GM19372 (cell line): Measurements from ENCODE around the gene SLC9A6.
"Not testable (repeated sequence)": the region's sequence is repeated elsewhere in the genome, so short reads cannot be mapped to it uniquely, and the experiment has no call there.

Experiments used
- ATAC-seq: cut with Tn5 transposase; IDR thresholded peaks from one replicate; pipeline ENCODE4 v1.9.1; 2021; ENCODE audit warnings: mild to moderate bottlenecking, low read depth, moderate library complexity; ENCODE audit not compliant: unreplicated experiment

Gene SLC9A6

DNA sequence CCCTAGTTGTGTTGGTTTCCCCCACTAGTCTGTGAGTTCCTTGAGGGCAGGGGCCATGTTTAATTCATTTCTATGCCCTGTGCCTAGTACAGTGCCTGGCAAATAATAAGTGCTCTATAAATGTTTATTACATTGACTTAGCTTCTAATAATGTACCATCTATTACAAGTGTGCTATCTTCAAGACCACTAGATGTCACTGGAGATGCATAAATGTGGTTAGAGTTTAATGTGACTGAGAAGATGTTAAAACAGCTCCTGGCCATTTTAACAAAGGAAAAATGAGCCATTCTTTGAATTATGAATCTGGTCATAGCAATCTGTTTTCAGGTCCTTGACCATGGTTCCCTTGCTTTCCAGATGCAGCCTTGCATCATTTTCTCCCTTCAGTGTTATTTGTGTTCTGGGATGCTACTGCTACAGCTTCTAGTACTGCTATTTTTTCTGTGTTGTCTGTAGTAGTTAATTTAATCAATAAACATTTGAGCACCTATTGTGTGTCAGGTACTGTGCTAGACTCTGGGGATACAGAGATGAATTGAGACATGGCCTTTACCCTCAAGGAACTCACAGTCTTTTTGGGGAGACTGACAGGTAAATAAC lies 43.2 kb downstream of the SLC9A6 start:
- no peak for ATAC-seq

GRCh38 chrX:136029766-136030165 lies 44.5 kb downstream of the SLC9A6 start:
- no peak for ATAC-seq

GRCh38 chrX:136030303-136031191 lies 45.3 kb downstream of the SLC9A6 start:
- ATAC-seq = no peak

GRCh38 chrX:136031626-136032025 lies 46.4 kb downstream of the SLC9A6 start:
- ATAC-seq = no peak

DNA sequence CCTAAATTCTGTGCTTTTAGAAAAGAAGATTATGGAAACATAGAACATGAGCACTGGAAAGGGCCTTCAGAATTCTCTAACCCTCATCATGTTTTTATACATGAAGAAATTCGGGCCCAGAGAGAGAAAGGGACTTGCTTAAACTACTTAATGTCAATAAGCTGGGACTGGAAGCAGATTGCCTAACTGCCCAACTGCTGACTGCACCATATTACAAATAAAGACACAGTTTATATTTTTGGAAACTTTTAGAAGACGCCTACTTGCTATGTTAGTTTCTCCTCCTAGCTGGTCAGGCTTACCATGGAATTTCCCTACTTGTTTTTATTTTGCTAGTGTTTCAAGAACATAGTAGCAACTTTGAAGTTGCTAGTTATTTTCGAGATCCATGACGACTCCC lies 47.1 kb downstream of the SLC9A6 start:
- no peak for ATAC-seq

- ATAC-seq = no peak
Observed at GRCh38 chrX:136034668-136035067, 49.4 kb downstream of the SLC9A6 start.

GRCh38 chrX:136035663-136036062 lies 50.4 kb downstream of the SLC9A6 start:
- ATAC-seq = no peak

- ATAC-seq = no peak
Observed at GRCh38 chrX:136039485-136039884, 54.2 kb downstream of the SLC9A6 start.

DNA sequence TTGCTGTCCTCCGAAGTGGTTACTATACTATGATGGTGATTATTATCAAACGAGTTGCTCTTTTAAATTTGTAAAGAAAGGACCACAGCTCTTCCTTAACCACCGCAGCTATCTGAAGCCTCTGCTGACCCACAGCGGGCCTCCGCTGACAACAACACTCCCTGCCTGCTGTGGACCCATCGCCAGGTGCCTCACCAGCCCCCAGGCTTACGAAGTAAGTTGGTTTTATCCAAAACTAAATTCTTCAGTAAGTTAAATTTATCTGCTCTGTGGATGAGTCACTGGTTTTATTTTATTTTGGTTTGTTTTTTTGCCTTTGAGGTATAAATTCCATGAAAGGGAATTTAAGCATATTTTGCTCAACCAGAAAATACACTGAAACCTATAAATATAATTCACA lies 54.7 kb downstream of the SLC9A6 start:
- no peak for ATAC-seq

DNA sequence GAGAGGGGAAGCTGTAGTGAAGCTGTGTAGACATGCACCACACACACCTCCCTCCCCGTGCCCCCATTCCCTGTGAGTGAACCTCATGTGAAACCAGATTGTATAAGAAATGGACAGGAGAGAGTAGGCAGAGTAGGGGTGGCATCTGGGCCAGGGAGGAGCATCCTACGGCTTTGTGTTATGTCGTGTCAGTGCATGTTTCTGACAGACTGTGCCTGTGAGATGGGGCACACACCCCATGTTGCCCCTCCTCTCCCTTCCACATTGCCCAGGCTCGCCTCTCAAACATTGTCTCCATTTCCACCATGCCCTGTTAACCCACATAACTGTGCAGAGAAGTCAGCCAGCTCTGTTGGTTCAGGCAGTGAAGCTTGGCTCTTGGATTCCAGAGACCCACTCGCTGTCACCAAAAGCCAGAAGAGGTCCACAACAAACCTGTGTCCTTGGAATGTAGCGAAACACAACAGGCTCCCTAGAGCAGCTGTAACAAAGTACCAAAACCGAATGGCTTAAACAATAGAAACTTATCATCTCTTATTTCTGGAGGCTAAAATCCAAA lies 56.1 kb downstream of the SLC9A6 start:
- no peak for ATAC-seq

DNA sequence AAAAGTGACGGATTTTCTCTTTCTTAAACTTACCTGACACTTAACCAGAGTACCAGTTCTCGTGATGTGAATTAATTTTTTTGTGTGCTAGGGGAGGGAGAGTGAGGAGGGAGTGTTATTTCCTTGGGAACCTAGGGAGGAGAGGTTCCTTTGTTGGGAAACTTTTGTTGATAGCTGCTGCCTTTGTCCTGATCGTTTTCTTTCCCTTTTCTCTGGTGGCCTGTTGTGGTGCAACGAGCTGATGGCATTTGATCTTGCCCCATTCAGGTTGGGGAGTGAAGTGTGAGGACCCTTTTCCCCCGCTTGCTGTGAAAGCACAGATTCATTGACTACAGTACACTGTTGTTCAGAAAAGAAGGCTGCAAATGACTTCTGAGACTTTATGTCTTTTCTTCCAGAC lies 59.8 kb downstream of the SLC9A6 start:
- no peak for ATAC-seq

GRCh38 chrX:136046295-136047015 lies 61.2 kb downstream of the SLC9A6 start:
- no peak for ATAC-seq

- ATAC-seq = no peak
Observed at GRCh38 chrX:136047016-136047642, 61.9 kb downstream of the SLC9A6 start.

GRCh38 chrX:136047969-136048368 lies 62.7 kb downstream of the SLC9A6 start:
- no peak for ATAC-seq

DNA sequence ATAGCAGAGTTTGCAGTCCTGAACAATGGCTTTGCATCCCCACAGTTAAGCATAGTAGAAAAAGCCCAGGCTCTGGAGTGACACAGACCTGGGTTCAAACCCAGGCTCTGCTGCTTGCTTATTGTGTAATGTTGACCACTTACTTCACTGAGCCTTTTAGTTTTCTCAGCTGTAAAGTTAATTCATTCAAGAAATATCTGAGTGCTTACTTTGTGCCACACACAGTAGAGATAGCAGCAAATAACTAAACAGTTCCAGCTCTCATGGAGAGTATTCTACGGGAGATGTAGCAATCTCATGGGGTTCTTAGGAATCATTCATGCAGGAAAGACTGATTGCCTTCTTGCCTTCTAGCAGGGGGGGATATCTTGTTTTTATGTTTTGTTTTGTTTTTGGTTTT lies 63.2 kb downstream of the SLC9A6 start:
- no peak for ATAC-seq

DNA sequence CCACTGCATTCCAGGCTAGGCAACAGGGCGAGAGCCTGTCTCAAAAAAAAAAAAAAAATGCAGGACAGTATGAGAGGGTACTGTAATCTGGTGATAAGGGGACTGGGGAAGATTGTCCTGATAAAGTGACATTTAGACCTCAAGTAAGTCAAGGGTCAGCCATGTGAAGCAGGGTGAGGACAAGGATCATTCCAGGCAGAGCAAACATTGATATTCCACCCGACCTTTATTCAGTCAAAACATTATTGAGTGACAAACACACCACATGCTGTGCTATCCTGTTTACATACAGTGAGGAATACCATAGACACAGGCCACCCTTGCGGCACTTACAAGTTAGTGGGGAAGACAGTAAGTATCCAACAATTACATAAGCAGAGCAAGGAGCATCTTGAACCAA lies 64.4 kb downstream of the SLC9A6 start:
- ATAC-seq = no peak

DNA sequence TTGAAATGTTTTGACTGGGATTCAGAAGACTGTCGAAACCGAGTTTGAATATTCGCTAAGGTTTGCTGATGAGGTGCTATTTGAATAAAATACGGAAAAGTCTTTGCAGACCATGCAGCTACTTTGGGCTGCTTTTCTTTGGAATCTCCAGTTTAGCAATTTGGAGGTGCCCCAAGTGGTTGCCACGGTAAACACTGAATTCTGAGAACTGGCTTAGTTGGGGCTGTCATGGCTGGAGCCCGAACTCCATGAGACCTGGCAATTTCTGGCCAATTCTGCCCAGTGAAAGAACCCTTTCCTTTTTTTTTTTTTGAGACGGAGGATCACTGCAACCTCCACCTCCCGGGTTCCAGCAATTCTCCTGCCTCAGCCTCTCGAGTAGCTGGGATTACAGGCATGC lies 65.6 kb downstream of the SLC9A6 start:
- not testable (repeated sequence) for ATAC-seq

DNA sequence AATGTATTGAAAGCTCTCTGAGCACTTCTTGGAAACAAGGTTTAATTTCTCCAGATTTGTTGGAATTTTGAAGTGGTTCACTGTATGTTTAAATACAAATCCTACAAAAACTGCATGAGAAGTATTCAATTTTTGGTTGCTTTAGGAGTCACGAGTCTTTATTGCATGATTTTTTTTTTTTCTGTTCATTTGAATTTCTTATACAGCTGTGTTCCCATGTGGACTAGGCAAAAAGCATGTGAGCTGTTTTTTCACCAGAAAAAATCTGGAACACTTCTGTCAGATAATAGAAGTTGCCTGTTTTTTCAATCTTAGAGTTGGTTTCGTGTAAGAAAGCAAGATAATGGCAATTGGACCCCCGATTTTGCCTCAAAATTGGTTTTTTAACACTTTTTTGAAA lies 66.4 kb downstream of the SLC9A6 start:
- no peak for ATAC-seq

DNA sequence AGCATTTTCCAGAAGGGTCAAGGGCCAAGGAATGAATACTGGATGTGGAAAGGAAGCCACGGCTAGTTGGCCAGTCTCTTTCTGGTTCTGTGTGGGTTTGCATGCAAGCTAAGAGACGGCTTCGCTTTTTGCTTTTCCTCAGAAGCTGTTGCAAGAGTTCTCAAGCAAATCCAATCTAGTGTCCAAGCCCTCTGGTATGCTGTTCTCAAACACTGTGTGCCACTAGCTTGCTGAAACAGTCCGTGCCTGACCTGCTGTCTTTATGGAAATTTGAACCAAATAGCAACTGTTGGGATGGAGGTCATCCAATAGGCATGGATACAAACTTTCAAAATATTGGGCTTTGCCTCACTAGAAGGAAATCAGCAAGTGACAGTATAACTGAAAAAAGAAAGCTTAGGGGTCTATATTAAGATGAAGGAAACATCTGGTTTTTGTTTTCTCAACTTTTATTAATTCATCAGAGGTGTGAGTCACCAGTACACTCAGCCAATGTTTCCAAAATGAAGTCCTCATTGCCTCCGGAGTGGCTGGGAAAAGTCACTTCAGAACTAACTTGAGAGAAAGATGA lies 70.5 kb downstream of the SLC9A6 start:
- no peak for ATAC-seq

GRCh38 chrX:136057567-136057966 lies 72.3 kb downstream of the SLC9A6 start:
- no peak for ATAC-seq
